Measurements from ENCODE around the gene LRP5.

DNA sequence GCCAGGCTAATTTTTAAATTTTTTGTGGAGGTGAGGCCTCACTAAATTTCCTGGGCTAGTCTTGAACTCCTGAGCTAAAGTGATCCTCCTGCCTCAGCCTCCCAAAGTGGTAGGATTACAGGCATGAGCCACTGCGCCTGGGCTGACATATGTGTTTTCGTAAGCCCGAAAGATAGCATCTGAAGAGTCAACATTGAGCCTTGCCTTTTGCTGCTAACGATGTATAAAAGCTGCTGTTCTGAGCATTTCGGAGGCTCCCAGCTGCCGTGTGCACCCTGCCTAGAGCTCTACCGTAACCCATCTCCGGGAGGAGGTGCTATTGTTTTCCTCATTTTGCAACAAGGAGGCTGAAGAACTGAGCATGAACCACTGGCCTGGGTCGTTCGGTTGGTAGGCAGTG, 130.0 kb downstream of the LRP5 start:
- TF ChIP-seq, protein P1, sequence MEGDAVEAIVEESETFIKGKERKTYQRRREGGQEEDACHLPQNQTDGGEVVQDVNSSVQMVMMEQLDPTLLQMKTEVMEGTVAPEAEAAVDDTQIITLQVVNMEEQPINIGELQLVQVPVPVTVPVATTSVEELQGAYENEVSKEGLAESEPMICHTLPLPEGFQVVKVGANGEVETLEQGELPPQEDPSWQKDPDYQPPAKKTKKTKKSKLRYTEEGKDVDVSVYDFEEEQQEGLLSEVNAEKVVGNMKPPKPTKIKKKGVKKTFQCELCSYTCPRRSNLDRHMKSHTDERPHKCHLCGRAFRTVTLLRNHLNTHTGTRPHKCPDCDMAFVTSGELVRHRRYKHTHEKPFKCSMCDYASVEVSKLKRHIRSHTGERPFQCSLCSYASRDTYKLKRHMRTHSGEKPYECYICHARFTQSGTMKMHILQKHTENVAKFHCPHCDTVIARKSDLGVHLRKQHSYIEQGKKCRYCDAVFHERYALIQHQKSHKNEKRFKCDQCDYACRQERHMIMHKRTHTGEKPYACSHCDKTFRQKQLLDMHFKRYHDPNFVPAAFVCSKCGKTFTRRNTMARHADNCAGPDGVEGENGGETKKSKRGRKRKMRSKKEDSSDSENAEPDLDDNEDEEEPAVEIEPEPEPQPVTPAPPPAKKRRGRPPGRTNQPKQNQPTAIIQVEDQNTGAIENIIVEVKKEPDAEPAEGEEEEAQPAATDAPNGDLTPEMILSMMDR (IDR thresholded peaks at IDR 0.05; ENCODE audit: insufficient read depth, low read depth, low read length): no peak
- TF ChIP-seq EZH2 (IDR thresholded peaks at IDR 0.05; ENCODE audit: insufficient read depth, low read length): no peak

All from astrocyte (in vitro differentiated cells and primary cell).